HepG2 (cell line): ENCODE results near the gene LRP5. TPM values are rescaled to one million over a fixed set of nuclear protein-coding genes. Genes with fewer than 3 reads are reported as not detected.
A peak's percentile ranks its signal among the peaks of the same experiment; 100 is the strongest.

ENCODE experiments used
- ATAC-seq: fragments of 200-7000 bp; cut with Tn5 transposase; 3 replicates; pipeline ENCODE4 v1.9.1; 2020; ENCODE audit warnings: mild to moderate bottlenecking, moderate library complexity
- BruUV-seq: library from RNA; stranded (reverse); fragments of 400-500 nt; replicated peaks from 2 replicates; lab custom pipeline; 2021; lab: Mats Ljungman, UMichigan
- CTCF ChIA-PET: fragments of 300-600 bp; formaldehyde crosslinking; extraction: SDS; loops from one replicate; lab custom pipeline; 2021; ENCODE audit warnings: low total read pairs, inconsistent platforms, low intra/inter-chr PET ratio; lab: Yijun Ruan, JAX
- POLR2A ChIA-PET: fragments of 350-600 bp; sonication (Branson Sonifier 250); formaldehyde crosslinking; loops from one replicate; lab custom pipeline; 2020; ENCODE audit warnings: antibody characterized with exemption, inconsistent platforms; lab: Yijun Ruan, JAX
- DNase-seq: peaks from one replicate; pipeline ENCODE4 v3.0.0-alpha.2; 2015; ENCODE audit warnings: low spot score
- FAIRE-seq: peaks from 3 replicates; lab custom pipeline; 2011; peaks lifted over from hg19 to GRCh38; lab: Jason Lieb, UNC
- H2AFZ ChIP-seq: one replicate; pipeline ENCODE4 v1.6.1; 2011; ENCODE audit warnings: low read length, inconsistent platforms
- H3K27ac ChIP-seq: fragments of 300-600 bp; 3 replicates; pipeline ENCODE4 v1.8.0; 2011; ENCODE audit warnings: mixed run types, mild to moderate bottlenecking, mixed read lengths, low read length, inconsistent platforms; ENCODE audit not compliant: insufficient read depth; ENCODE audit errors: extremely low read length
- H3K27me3 ChIP-seq, 2 experiments: fragments of 200-600 bp in 1 of 2; 2 replicates in 1 of 2; 3 replicates in 1 of 2; pipeline versions ENCODE4 v1.6.0 to v1.8.0; 2011; ENCODE audit warnings: low read length in 2 of 2, mild to moderate bottlenecking in 2 of 2, moderate library complexity in 2 of 2, inconsistent platforms in 1 of 2; ENCODE audit not compliant: insufficient read depth in 2 of 2, control insufficient read depth in 1 of 2
- H3K36me3 ChIP-seq, 2 experiments: fragments of 200-600 bp in 1 of 2; replicated peaks in 1 of 2; 2 replicates in 1 of 2; 3 replicates in 1 of 2; pipeline versions ENCODE4 v1.5.1 to v1.8.0; 2011; ENCODE audit warnings: low read length in 2 of 2, inconsistent platforms in 1 of 2; ENCODE audit not compliant: insufficient read depth in 2 of 2, control insufficient read depth in 1 of 2
- H3K4me1 ChIP-seq: 2 replicates; pipeline ENCODE4 v1.5.1; 2012; ENCODE audit warnings: low read length, inconsistent platforms; ENCODE audit not compliant: insufficient read depth
- H3K4me2 ChIP-seq: 2 replicates; pipeline ENCODE4 v1.6.0; 2011; ENCODE audit warnings: low read depth, low read length, inconsistent platforms
- H3K4me3 ChIP-seq, 3 experiments: fragments of 200-600 bp in 1 of 3; sonication (generic), shearing (Covaris generic) in 1 of 3; replicated peaks in 1 of 3; 2 replicates each; pipeline ENCODE4 v1.5.1; 2011 to 2016; ENCODE audit warnings: low read length in 3 of 3, inconsistent platforms in 2 of 3, low read depth in 2 of 3, mild to moderate bottlenecking in 2 of 3, control low read depth in 1 of 3, mixed read lengths in 1 of 3; ENCODE audit not compliant: insufficient read depth in 1 of 3
- H3K79me2 ChIP-seq: one replicate; pipeline ENCODE4 v1.6.1; 2011; ENCODE audit warnings: low read length, inconsistent platforms; ENCODE audit not compliant: insufficient read depth
- H3K9ac ChIP-seq: 2 replicates; pipeline ENCODE4 v1.6.0; 2011; ENCODE audit warnings: mild to moderate bottlenecking, low read depth, low read length, inconsistent platforms; ENCODE audit not compliant: insufficient read depth
- H3K9me3 ChIP-seq: 2 replicates; pipeline ENCODE4 v1.5.1; 2012; ENCODE audit warnings: mild to moderate bottlenecking, low read length
- H4K20me1 ChIP-seq: 2 replicates; pipeline ENCODE4 v1.6.0; 2011; ENCODE audit warnings: inconsistent platforms, mild to moderate bottlenecking, low read length, moderate library complexity; ENCODE audit not compliant: insufficient read depth
- MEF2D ChIP-seq: sonication (generic); formaldehyde crosslinking; IDR thresholded peaks from 2 replicates; pipeline ENCODE4 v1.5.1; 2020; ENCODE audit warnings: mild to moderate bottlenecking, missing genetic modification reagents
- ZNF569 ChIP-seq: sonication (generic); formaldehyde crosslinking; IDR thresholded peaks from 2 replicates; pipeline ENCODE4 v1.5.0; 2020; ENCODE audit warnings: mild to moderate bottlenecking, missing genetic modification reagents, moderate library complexity, borderline replicate concordance
- WGBS: methylation state at CpG from one replicate; pipeline ENCODE4 v1.1.6; 2017; ENCODE audit warnings: low lambda C conversion rate; 5-methylcytosine and 5-hydroxymethylcytosine counted together
- in situ Hi-C: cut with HindIII; loops from 2 replicates; pipeline ENCODE4 v1.10.0; 2017; ENCODE audit warnings: low pct_unique_long_range_greater_than_20kb; ENCODE audit not compliant: extremely low pct_ligation_motif_present
- intact Hi-C: fragments of 100-400 bp; cut with micrococcal nuclease; formaldehyde crosslinking; loops from one replicate; pipeline ENCODE4 v1.10.0; 2022; ENCODE audit not compliant: unreplicated experiment
- polyA plus RNA-seq, 8 experiments: library from polyadenylated mRNA; depleted of rRNA in 3 of 8; stranded (reverse) in 7 of 8; unstranded in 1 of 8; fragments of >200 nt; fragmentation: Illumina TruSeq in 4 of 8; extraction: Trizol in 4 of 8; gene quantifications; 2 replicates each; pipeline versions ENCODE4 v1.2.1 to v1.2.3, GENCODE V29; 2011 to 2016; ENCODE audit warnings: low read depth in 4 of 8, missing spikeins in 1 of 8, mixed read lengths in 1 of 8; ENCODE audit not compliant: insufficient read depth in 1 of 8
- total RNA-seq, 5 experiments: library from RNA; depleted of rRNA; stranded (reverse); fragments of >200 nt; fragmentation: Illumina TruSeq; extraction: Trizol; gene quantifications; 2 replicates each; pipeline ENCODE4 v1.2.3, GENCODE V29; 2016; ENCODE audit warnings: low read depth in 1 of 5

Gene LRP5
- total and polyA plus RNA-seq, 2 of the 13 experiments (the other 11 are each of a cell fraction or from before 2014, with no cell fraction given), result 40.4 to 64.0 TPM

DNA sequence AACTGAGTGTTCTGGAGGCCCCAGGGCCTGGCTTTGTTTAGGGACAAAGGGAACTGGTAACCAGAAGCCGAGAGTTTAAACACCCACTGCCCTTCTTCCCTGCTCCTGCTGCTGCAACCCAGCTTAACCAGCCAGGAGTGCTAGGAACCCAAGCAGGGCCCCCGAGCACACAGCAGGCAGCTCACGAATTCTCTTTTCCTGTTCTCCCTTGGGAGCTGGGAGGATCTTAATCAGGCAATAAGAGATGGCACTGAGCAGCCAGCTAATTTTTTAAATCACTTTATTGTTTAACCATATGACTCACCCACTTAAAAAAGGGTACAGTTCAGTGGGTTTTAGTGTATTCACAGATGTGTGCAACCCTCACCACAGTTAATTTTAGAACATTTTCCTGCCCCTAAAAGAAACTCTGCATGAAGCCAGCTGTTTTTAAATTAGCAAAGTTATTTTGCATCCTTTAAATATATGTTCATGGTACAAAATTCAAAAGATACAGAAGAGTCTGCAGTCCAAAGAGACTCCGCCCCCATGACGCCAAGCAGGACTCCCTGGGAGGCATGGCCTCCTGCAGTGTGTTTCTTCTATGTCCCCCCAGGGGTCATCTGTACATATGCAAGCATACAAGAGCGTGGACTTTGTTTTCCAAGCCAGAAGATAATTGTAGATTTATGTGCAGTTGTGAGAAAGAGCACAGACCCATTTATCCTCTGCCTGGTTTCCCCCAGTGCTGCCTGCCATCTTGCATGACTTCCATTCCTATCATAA lies 129.3 kb downstream of the LRP5 start:
- FAIRE-seq, result no peak
- in situ Hi-C loops, result no loop called here
- POLR2A ChIA-PET, result no interaction called here

DNA sequence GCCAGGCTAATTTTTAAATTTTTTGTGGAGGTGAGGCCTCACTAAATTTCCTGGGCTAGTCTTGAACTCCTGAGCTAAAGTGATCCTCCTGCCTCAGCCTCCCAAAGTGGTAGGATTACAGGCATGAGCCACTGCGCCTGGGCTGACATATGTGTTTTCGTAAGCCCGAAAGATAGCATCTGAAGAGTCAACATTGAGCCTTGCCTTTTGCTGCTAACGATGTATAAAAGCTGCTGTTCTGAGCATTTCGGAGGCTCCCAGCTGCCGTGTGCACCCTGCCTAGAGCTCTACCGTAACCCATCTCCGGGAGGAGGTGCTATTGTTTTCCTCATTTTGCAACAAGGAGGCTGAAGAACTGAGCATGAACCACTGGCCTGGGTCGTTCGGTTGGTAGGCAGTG lies 130.0 kb downstream of the LRP5 start:
- Histone ChIP-seq H3K4me2 (no peak overlapping the region), H4K20me1 (peaks cover 13% of the 10 kb centered on the region; the same call in 1 of the 2 replicates), H3K4me1 (no peaks in the 10 kb centered on the region), H3K27ac (no peak overlapping the region), H3K79me2 (no peaks in the 10 kb centered on the region), H3K27me3 (no peaks in the 10 kb centered on the region), H3K9me3 (no peaks in the 10 kb centered on the region), H3K9ac (no peak overlapping the region), H3K4me3 (no peak overlapping the region), H3K36me3 (peaks cover 37 to 67% of the 10 kb centered on the region in 2 experiments), H2AFZ (no peak overlapping the region)
- ChIA-PET POLR2A (no interaction called here), CTCF (no interaction called here)
- in situ Hi-C loops (no loop called here), intact Hi-C loops (no loop called here)
- no peak for TF ChIP-seq ZNF569 (CRISPR knock-in tag)
- no peak for ATAC-seq
- no TSS peak for BruUV-seq
- 86% methylated on average over 6 of the region's 10 CpGs for WGBS
- FAIRE-seq, result no peak
- no peak for DNase-seq

More for the DNA sequence above, 129.3 kb downstream of the LRP5 start:
- no peaks in the 10 kb centered on the region for H3K9me3 ChIP-seq
- intact Hi-C loops, result no loop called here
- no peaks in the 10 kb centered on the region for H3K4me1 ChIP-seq
- TF ChIP-seq MEF2D (CRISPR knock-in tag), result no peak
- DNase-seq, result no peak
- H3K4me3 ChIP-seq, result no peak overlapping the region
- H3K79me2 ChIP-seq, result no peaks in the 10 kb centered on the region
- TSS peak; percentile 28 for BruUV-seq
- WGBS, result 94% methylated on average over 6 of the region's 6 CpGs
- no peak overlapping the region for H2AFZ ChIP-seq
- no peaks in the 10 kb centered on the region for H3K27me3 ChIP-seq
- CTCF ChIA-PET, result no interaction called here
- no peak overlapping the region for H3K4me2 ChIP-seq
- no peak overlapping the region for H3K9ac ChIP-seq
- H4K20me1 ChIP-seq, result peaks cover 8% of the 10 kb centered on the region; the same call in 1 of the 2 replicates
- ATAC-seq, result no peak
- H3K36me3 ChIP-seq, result peaks cover 42 to 69% of the 10 kb centered on the region in 2 experiments
- H3K27ac ChIP-seq, result no peak overlapping the region
